Measurements from ENCODE around the gene PLCD1. TPM values are rescaled to one million over a fixed set of nuclear protein-coding genes. Genes with fewer than 3 reads are reported as not detected.
"Not testable (repeated sequence)": the region's sequence is repeated elsewhere in the genome, so short reads cannot be mapped to it uniquely, and the experiment has no call there.

PLCD1 gene
- total RNA-seq, 1 donor from 2014 or later: 19.0 TPM

- no peak for DNase-seq (ENCODE audit: low read depth)
- no peaks in the 10 kb centered on the region for H3K27me3 ChIP-seq (ENCODE audit: control insufficient read depth, insufficient read depth, low read length)
- no peaks in the 10 kb centered on the region for H3K36me3 ChIP-seq (ENCODE audit: control insufficient read depth, insufficient read depth, low read length)
- TF ChIP-seq CTCF (IDR thresholded peaks at IDR 0.05; ENCODE audit: insufficient read depth, low read length, poor library complexity, severe bottlenecking): no peak
- no peak overlapping the region for H3K4me3 ChIP-seq (ENCODE audit: low read depth, low read length)
These were observed 38.3 kb downstream of the PLCD1 start for GRCh38 chr3:37991109-37991508.

GRCh38 chr3:37990527-37990926, 38.9 kb downstream of the PLCD1 start, which contains the start of gene VILL:
TSS of gene VILL (plus strand) at chr3:37990786. CDS start at chr3:37993673, 2,887 bp downstream.
- Histone ChIP-seq H3K4me3 (ENCODE audit: low read depth, low read length) (no peak within 1 kb of the TSS), H3K36me3 (ENCODE audit: control insufficient read depth, insufficient read depth, low read length) (peaks cover 1% of the 10 kb centered on the region), H3K27me3 (ENCODE audit: control insufficient read depth, insufficient read depth, low read length) (no peaks in the 10 kb centered on the region)
- no peak for DNase-seq (ENCODE audit: low read depth)
- no peak for TF ChIP-seq CTCF (IDR thresholded peaks at IDR 0.05; ENCODE audit: insufficient read depth, low read length, poor library complexity, severe bottlenecking)

- no peak for TF ChIP-seq CTCF (IDR thresholded peaks at IDR 0.05; ENCODE audit: insufficient read depth, low read length, poor library complexity, severe bottlenecking)
- Histone ChIP-seq H3K36me3 (ENCODE audit: control insufficient read depth, insufficient read depth, low read length) (peaks cover 2% of the 10 kb centered on the region), H3K4me3 (ENCODE audit: low read depth, low read length) (no peak overlapping the region), H3K27me3 (ENCODE audit: control insufficient read depth, insufficient read depth, low read length) (no peaks in the 10 kb centered on the region)
- no peak for DNase-seq (ENCODE audit: low read depth)
These were observed 39.5 kb downstream of the PLCD1 start for GRCh38 chr3:37989821-37990480.

- TF ChIP-seq CTCF (IDR thresholded peaks at IDR 0.05; ENCODE audit: insufficient read depth, low read length, poor library complexity, severe bottlenecking): no peak
- no peak for DNase-seq (ENCODE audit: low read depth)
- Histone ChIP-seq H3K36me3 (ENCODE audit: control insufficient read depth, insufficient read depth, low read length) (peaks cover 2% of the 10 kb centered on the region), H3K4me3 (ENCODE audit: low read depth, low read length) (no peak overlapping the region), H3K27me3 (ENCODE audit: control insufficient read depth, insufficient read depth, low read length) (no peaks in the 10 kb centered on the region)
These were observed 40.4 kb downstream of the PLCD1 start for GRCh38 chr3:37988931-37989525.

- not testable (repeated sequence) for H3K27me3 ChIP-seq (ENCODE audit: control insufficient read depth, insufficient read depth, low read length); DNase-seq (ENCODE audit: low read depth); H3K4me3 ChIP-seq (ENCODE audit: low read depth, low read length); H3K36me3 ChIP-seq (ENCODE audit: control insufficient read depth, insufficient read depth, low read length)
These were observed 41.1 kb downstream of the PLCD1 start for GRCh38 chr3:37988376-37988775.

- peaks cover 2% of the 10 kb centered on the region for H3K36me3 ChIP-seq (ENCODE audit: control insufficient read depth, insufficient read depth, low read length)
- no peak overlapping the region for H3K4me3 ChIP-seq (ENCODE audit: low read depth, low read length)
- no peaks in the 10 kb centered on the region for H3K27me3 ChIP-seq (ENCODE audit: control insufficient read depth, insufficient read depth, low read length)
- no peak for DNase-seq (ENCODE audit: low read depth)
- TF ChIP-seq CTCF (IDR thresholded peaks at IDR 0.05; ENCODE audit: insufficient read depth, low read length, poor library complexity, severe bottlenecking): no peak
These were observed 41.7 kb downstream of the PLCD1 start for GRCh38 chr3:37987751-37988179.

All from kidney epithelial cell (primary cell).